ENCODE data around the gene NCLN.
"Not testable (repeated sequence)": the region's sequence is repeated elsewhere in the genome, so short reads cannot be mapped to it uniquely, and the experiment has no call there.

Gene NCLN, protein sequence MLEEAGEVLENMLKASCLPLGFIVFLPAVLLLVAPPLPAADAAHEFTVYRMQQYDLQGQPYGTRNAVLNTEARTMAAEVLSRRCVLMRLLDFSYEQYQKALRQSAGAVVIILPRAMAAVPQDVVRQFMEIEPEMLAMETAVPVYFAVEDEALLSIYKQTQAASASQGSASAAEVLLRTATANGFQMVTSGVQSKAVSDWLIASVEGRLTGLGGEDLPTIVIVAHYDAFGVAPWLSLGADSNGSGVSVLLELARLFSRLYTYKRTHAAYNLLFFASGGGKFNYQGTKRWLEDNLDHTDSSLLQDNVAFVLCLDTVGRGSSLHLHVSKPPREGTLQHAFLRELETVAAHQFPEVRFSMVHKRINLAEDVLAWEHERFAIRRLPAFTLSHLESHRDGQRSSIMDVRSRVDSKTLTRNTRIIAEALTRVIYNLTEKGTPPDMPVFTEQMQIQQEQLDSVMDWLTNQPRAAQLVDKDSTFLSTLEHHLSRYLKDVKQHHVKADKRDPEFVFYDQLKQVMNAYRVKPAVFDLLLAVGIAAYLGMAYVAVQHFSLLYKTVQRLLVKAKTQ

DNA sequence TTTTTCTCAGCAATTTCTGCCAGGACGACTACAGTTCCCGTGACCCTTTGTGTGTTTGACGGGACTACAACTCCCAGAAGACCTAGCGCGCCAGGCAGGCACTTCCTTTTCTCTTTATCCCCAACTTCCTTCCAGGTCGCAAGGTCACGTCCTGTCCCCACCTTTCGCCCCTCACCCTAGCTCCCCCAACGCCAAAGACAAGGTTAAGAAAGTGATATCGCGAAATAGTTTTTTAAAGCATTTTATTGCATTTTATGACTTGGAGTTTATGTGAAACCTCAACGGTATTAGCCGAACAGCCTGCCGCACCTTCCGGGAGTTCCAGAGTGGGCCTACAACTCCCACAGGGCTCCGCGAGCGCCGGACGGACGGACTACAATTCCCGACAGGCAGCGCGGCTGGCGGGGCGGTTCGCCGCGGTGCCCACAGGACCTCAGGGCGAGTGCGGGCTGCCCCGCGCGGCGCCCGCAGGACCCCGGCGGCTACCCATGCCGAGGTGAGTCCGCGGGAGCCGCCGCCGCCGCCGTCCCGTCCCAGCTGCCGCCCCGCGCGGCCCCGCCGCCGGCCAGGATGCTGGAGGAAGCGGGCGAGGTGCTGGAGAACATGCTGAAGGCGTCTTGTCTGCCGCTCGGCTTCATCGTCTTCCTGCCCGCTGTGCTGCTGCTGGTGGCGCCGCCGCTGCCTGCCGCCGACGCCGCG lies at the start of gene NCLN:
TSS of gene NCLN (plus strand) at position 470 of the 699 bp plus-strand sequence. CDS start at position 571, 101 bp downstream.
- DNase-seq (ENCODE audit: low spot score): peak; percentile 83

DNA sequence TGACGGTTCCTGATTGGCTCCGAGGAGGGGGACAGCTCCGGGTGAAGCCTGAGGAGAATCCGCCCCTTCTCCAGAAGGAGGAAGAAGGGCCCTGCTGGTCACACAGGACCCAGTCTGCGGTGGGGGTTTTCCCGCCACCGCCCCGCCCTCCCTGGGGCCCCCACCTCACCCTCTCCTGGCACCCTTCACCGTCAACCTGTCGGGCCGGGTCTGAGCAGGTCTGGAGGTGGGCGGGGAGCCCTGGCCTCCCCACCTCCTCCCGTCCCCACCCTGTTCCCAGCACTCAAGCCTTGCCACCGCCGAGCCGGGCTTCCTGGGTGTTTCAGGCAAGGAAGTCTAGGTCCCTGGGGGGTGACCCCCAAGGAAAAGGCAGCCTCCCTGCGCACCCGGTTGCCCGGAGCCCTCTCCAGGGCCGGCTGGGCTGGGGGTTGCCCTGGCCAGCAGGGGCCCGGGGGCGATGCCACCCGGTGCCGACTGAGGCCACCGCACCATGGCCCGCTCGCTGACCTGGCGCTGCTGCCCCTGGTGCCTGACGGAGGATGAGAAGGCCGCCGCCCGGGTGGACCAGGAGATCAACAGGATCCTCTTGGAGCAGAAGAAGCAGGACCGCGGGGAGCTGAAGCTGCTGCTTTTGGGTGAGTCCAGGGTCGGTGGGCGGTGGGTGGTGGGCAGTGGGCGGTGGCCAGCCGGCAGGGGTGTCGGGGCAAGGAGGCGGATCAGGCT lies 49.6 kb upstream of the NCLN start, which contains the start of gene GNA15:
TSS of gene GNA15 (plus strand) at position 73 of the 723 bp plus-strand sequence. CDS start at position 491, 418 bp downstream.
- DNase-seq (ENCODE audit: low spot score): no peak

GRCh38 chr19:3136684-3137055 lies 49.1 kb upstream of the NCLN start:
- no peak for DNase-seq (ENCODE audit: low spot score)

DNA sequence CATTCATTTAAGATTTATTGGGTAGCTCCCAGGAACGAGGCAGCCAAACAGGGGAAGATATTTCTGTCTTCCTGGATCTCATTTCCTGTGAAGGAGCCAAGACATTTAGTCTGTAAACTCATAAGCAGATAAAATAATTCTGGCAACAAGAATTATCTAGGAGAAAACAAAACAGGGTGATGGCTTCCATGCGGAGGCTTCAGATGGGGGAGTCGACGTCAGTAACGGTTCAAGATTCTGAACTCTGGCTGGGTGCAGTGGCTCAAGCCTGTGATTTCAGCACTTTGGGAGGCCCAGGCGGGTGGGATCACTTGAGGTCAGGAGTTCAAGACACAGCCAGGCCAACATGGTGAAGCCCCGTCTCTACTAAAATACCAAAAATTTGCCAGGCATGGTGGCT lies 48.6 kb upstream of the NCLN start:
- DNase-seq (ENCODE audit: low spot score): no peak

GRCh38 chr19:3138268-3138667 lies 47.5 kb upstream of the NCLN start:
- no peak for DNase-seq (ENCODE audit: low spot score)

DNA sequence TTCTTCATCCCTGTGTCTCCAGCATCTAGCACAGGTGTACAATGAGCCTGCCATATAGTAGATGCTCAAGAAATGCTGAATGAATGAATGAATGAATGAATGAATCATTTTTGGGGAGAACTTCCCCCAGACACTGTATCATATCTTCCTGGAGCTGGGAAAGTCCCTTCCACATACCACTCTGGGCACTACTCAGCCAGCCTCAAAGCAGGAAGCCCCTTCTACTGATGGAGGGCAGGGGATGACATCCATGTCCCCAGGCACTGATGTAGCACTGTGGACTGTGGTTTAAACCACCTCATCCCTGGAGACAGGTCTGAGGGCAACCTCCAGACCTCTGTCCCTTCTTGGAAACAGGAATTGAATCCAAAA lies 45.1 kb upstream of the NCLN start:
- no peak for DNase-seq (ENCODE audit: low spot score)

DNA sequence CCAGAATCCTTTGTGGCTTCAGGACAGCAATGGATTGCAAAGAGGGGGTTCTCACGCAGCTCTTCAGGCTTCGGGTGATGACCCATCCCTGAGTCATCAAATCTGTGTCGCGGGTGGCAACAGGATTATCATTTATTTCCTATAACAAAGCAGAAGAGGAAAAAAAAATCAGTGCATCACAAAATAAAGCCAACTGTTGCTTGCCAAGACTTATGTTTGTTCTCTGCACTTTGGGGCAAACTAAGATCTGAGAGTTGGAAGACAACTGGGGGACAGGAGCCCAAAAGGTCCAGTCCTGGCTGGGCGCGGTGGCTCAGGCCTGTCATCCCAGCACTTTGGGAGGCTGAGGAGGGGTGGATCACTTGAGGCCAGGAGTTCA lies 43.4 kb upstream of the NCLN start:
- DNase-seq (ENCODE audit: low spot score): peak; percentile 31

DNA sequence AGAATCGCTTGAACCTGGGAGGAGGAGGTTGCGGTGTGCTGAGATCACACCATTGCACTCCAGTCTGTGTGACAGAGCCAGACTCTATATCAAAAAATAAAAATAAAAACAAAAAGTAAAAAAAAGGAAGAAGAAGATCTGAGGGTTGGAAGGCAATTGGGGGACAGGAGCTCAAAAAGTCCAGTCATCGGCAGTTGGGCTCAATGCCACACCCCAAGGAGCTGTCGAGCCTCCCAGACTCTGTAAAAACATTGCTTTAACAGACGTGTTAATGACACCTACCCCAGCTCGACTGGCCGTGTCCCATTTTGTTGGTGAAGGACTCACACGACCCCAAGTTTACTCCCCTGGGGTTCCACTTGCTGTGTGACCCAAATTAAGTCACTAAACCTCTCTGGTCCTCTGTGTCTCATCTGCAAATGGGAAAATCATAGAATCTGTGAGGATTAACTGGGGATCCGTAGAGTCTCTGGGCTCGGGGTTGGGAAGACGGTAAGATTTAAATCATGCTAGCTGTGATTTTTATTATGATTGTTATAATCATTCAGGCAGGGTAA lies 42.9 kb upstream of the NCLN start:
- no peak for DNase-seq (ENCODE audit: low spot score)

DNA sequence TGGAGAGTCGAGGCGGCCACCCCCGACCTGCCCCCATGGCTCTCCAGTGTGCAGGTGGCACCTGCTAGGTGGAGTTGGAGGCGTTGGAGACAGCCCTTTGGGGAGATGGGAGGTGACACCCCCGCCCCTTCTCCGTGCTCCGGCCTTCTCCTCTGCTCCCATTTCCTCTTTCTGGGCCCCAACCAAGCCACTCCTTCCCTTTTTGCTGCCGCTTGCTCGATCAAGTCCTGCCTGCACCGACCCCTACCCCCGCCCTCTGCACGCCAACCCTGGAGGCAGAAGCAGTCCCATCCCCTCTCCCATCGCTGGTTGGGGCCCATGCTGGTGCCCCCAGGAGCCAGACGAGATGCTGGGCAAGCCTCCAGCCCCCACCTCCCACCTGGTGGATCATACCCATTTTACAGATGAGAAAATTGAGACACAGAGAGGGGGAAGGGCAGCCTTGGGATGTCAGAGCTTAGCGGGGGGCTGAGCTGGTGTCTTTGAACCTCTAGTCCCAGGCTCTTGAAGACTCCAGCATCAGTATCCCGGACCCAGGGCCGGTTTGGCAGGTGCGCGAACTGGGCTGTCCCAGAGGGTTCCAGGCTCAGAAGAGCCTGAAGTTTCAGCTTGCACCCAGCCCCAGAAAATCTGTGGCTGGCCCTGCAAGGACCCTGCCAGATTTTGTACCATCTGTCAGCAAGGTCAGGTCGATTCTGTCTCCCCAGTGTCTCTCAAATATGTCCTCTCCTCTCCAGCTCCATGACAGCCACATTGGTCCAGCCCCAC lies 39.6 kb upstream of the NCLN start:
- no peak for DNase-seq (ENCODE audit: low spot score)

- DNase-seq (ENCODE audit: low spot score): no peak
These were observed 39.0 kb upstream of the NCLN start for GRCh38 chr19:3146677-3147100.

DNA sequence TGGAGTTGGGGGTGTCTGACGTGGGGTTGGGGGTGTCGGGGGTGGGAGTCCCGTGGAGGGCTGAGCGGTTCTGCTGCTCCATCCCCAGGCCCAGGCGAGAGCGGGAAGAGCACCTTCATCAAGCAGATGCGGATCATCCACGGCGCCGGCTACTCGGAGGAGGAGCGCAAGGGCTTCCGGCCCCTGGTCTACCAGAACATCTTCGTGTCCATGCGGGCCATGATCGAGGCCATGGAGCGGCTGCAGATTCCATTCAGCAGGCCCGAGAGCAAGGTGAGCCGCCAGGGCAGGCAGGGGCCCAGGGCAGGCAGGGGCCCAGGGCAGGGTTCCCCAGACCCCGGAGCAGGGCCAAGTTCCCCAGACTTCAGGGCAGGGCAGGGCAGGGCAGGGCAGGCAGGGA lies 37.2 kb upstream of the NCLN start:
- DNase-seq (ENCODE audit: low spot score): no peak

DNA sequence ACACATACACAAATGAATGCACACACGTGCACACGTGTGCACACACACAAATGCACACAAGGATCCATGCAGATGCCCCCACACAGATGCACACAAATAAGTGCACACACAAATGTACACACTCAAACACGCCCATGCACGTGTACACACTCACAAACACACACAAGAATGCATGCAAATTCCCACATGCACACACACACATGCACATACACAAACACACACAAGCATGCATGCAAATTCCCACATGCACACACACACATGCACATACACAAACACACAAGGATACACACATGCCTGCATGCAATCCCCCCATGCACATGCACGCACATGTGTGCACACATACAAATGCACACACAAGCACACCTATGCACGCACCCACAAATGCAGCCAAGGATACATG lies 36.6 kb upstream of the NCLN start:
- no peak for DNase-seq (ENCODE audit: low spot score)

DNA sequence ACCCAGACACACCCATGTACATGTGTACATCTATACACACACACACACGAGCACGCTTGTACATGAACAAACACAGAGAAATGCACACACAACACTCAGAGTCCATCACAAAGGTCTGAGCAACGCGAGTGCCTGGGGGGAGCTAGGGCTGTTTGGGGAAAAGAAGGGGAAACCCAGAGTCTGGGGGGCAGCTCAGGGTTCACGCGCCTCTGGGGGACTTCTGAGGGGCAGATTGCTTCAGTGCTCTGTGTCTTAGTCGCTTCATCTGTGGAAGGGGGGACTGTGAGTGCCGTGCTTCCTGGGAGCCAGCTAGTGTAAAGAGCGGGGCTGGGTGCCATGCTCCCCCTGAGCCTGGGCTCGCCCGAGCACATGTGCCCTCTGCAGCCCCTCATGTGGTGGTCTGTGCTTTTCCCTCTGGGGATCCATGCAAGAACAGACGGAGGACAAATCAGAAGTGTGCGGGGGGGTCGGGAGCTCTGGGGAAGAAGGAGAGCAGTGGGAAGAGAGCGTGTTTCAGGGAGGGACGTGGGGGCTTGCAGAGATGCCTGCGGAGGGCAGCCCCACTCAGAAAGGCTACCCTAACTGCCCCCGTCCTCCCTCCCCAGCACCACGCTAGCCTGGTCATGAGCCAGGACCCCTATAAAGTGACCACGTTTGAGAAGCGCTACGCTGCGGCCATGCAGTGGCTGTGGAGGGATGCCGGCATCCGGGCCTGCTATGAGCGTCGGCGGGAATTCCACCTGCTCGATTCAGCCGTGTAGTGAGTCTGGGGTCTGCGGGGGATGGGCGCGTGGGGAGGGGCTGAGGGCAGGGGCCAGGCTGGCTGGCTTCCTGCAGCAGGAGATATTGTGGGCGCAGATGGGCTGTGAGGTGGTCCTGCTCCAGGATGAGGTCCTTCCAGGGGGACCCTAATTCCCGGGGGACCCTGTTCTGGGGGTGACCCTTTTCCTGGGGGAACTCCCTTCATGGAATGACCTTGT lies 35.9 kb upstream of the NCLN start:
- no peak for DNase-seq (ENCODE audit: low spot score)

- DNase-seq (ENCODE audit: low spot score): no peak
These were observed 34.9 kb upstream of the NCLN start for GRCh38 chr19:3150739-3151329.

GRCh38 chr19:3151563-3152418 lies 33.9 kb upstream of the NCLN start:
- DNase-seq (ENCODE audit: low spot score): no peak

DNA sequence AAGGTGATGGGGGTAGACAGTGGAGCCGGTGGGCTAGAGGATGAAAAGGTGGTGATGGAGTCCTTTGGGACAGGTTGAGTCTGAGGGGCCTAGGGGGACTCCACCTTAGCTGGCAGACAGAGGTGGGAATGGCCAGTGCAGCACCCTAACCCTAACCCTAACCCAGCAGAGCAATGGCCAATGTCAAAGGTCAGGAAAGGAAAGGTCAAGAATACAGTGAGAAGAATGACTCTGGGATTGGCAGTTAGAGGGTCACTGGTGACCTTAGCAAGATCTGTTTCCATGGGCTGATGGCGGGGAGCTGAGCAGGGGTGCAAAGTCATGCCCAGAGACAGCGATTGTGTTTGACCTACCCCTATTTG lies 33.3 kb upstream of the NCLN start:
- DNase-seq (ENCODE audit: low spot score): no peak

- no peak for DNase-seq (ENCODE audit: low spot score)
These were observed 32.2 kb upstream of the NCLN start for GRCh38 chr19:3153286-3154230.

DNA sequence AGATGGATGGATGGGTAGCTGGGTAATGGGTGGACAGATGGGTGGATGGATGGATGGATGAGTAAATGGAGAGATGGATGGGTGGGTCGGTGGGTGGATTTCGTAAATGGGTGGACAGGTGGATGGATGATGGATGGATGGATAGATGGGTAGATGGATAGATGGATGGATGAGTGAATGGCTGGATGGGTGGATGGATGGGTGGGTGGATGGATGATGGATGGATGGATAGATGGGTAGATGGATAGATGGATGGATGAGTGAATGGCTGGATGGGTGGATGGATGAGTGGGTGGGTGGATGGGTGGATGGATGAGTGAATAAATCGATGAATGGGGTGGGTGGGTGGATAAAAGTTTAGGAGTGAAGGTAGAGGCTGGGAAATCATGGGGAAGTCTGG lies 31.3 kb upstream of the NCLN start:
- not testable (repeated sequence) for DNase-seq (ENCODE audit: low spot score)

All from SW480 (cell line).